Trophoblast cell (in vitro differentiated cells and primary cell): Measurements from ENCODE around the gene CERK.
"Not testable (repeated sequence)": the region's sequence is repeated elsewhere in the genome, so short reads cannot be mapped to it uniquely, and the experiment has no call there.

ENCODE experiments used
- DNase-seq, 2 donors: peaks; one replicate each; pipeline ENCODE4 v3.0.0-alpha.2; 2016
- H2AFZ ChIP-seq: 2 replicates; pipeline ENCODE4 v1.6.1; 2013; ENCODE audit warnings: low read length, moderate library complexity, mild to moderate bottlenecking; ENCODE audit not compliant: insufficient read depth, poor library complexity
- H2AK5ac ChIP-seq: 2 replicates; pipeline ENCODE4 v1.6.1; 2013; ENCODE audit warnings: mild to moderate bottlenecking, low read length
- H2BK120ac ChIP-seq: 2 replicates; pipeline ENCODE4 v1.6.1; 2013; ENCODE audit warnings: low read length, mild to moderate bottlenecking, moderate library complexity; ENCODE audit not compliant: insufficient read depth, poor library complexity
- H2BK12ac ChIP-seq: 2 replicates; pipeline ENCODE4 v1.6.1; 2013; ENCODE audit warnings: mild to moderate bottlenecking, low read length, moderate library complexity
- H2BK5ac ChIP-seq: 2 replicates; pipeline ENCODE4 v1.6.1; 2013; ENCODE audit warnings: low read length, low read depth, moderate library complexity, mild to moderate bottlenecking; ENCODE audit not compliant: poor library complexity
- H3K14ac ChIP-seq: 2 replicates; pipeline ENCODE4 v1.6.1; 2013; ENCODE audit warnings: mild to moderate bottlenecking, low read length
- H3K18ac ChIP-seq: 2 replicates; pipeline ENCODE4 v1.6.1; 2013; ENCODE audit warnings: mild to moderate bottlenecking, low read length
- H3K23ac ChIP-seq: 2 replicates; pipeline ENCODE4 v1.6.1; 2013; ENCODE audit warnings: low read length
- H3K27ac ChIP-seq: 2 replicates; pipeline ENCODE4 v1.5.1; 2013; ENCODE audit warnings: low read depth, mild to moderate bottlenecking, inconsistent platforms, low read length, moderate library complexity
- H3K27me3 ChIP-seq: 2 replicates; pipeline ENCODE4 v1.6.1; 2013; ENCODE audit warnings: inconsistent platforms, mild to moderate bottlenecking, low read length, moderate library complexity; ENCODE audit not compliant: insufficient read depth
- H3K36me3 ChIP-seq, 2 experiments: 1 replicate in 1 of 2; 2 replicates in 1 of 2; pipeline ENCODE4 v1.6.1; 2013; ENCODE audit warnings: low read length in 2 of 2, mild to moderate bottlenecking in 2 of 2, moderate library complexity in 1 of 2; ENCODE audit not compliant: insufficient read depth in 2 of 2, control insufficient read depth in 1 of 2
- H3K4ac ChIP-seq: 2 replicates; pipeline ENCODE4 v1.6.1; 2013; ENCODE audit warnings: low read depth, mild to moderate bottlenecking, low read length, moderate library complexity
- H3K4me1 ChIP-seq, 2 experiments: 1 replicate in 1 of 2; 2 replicates in 1 of 2; pipeline ENCODE4 v1.6.1; 2013; ENCODE audit warnings: low read length in 2 of 2, mild to moderate bottlenecking in 2 of 2, moderate library complexity in 1 of 2; ENCODE audit not compliant: insufficient read depth in 2 of 2, control insufficient read depth in 1 of 2
- H3K4me2 ChIP-seq: 2 replicates; pipeline ENCODE4 v1.6.1; 2013; ENCODE audit warnings: inconsistent platforms, mild to moderate bottlenecking, low read length, moderate library complexity
- H3K4me3 ChIP-seq: 2 replicates; pipeline ENCODE4 v1.5.1; 2013; ENCODE audit warnings: mild to moderate bottlenecking, low read depth, low read length, inconsistent platforms
- H3K79me1 ChIP-seq: one replicate; pipeline ENCODE4 v1.6.1; 2013; ENCODE audit warnings: low read length
- H3K79me2 ChIP-seq: 2 replicates; pipeline ENCODE4 v1.6.1; 2013; ENCODE audit warnings: low read length, mild to moderate bottlenecking; ENCODE audit not compliant: control insufficient read depth, insufficient read depth, poor library complexity
- H3K9ac ChIP-seq: 2 replicates; pipeline ENCODE4 v1.6.1; 2013; ENCODE audit warnings: mild to moderate bottlenecking, low read length
- H3K9me3 ChIP-seq: 2 replicates; pipeline ENCODE4 v1.6.1; 2013; ENCODE audit warnings: low read depth, mild to moderate bottlenecking, control low read depth, inconsistent platforms, low read length; ENCODE audit not compliant: insufficient read depth
- H4K12ac ChIP-seq: 2 replicates; pipeline ENCODE4 v1.6.1; 2013; ENCODE audit warnings: low read depth, mild to moderate bottlenecking, low read length, moderate library complexity
- H4K8ac ChIP-seq: 2 replicates; pipeline ENCODE4 v1.6.1; 2013; ENCODE audit warnings: low read depth, mild to moderate bottlenecking, low read length, moderate library complexity
- H4K91ac ChIP-seq: one replicate; pipeline ENCODE4 v1.6.1; 2013; ENCODE audit warnings: low read depth, mild to moderate bottlenecking, low read length, moderate library complexity
- WGBS: extraction: QIAGEN DNeasy Blood & Tissue Kit; methylation state at CpG from one replicate; pipeline ENCODE4 v1.1.7; 2013; ENCODE audit warnings: missing lambda C conversion rate; ENCODE audit not compliant: insufficient read length, insufficient coverage; ENCODE audit errors: extremely low coverage; 5-methylcytosine and 5-hydroxymethylcytosine counted together

The CERK gene

GRCh38 chr22:46634973-46635685 is 102.9 kb downstream of the CERK start:
- not testable (repeated sequence) for H3K36me3 ChIP-seq, H3K4me3 ChIP-seq, H4K8ac ChIP-seq, H3K27ac ChIP-seq, H3K27me3 ChIP-seq, H2BK12ac ChIP-seq, H3K9ac ChIP-seq, H2AFZ ChIP-seq, H3K4ac ChIP-seq, H3K4me2 ChIP-seq, H2AK5ac ChIP-seq, H3K79me1 ChIP-seq, H3K9me3 ChIP-seq, H2BK120ac ChIP-seq, H3K23ac ChIP-seq, H3K14ac ChIP-seq, H2BK5ac ChIP-seq, H4K12ac ChIP-seq, H3K18ac ChIP-seq, H3K79me2 ChIP-seq
- Histone ChIP-seq H3K4me1 (peaks cover 10 to 18% of the 10 kb centered on the region in 2 experiments), H4K91ac (peak overlapping the region; percentile 58)
- peak in 1 of 2 donors; percentile 75 for DNase-seq
- WGBS = no CpG with 5 or more reads among the region's 30 CpGs
